OCI-LY7 (cell line): ENCODE results near the gene ZNF324B.

ENCODE experiments used
- EZH2phosphoT487 ChIP-seq: fragments of 200-600 bp; sonication (generic); IDR thresholded peaks from 2 replicates; pipeline ENCODE4 v1.6.1; 2018; ENCODE audit warnings: low read depth, borderline replicate concordance, mild to moderate bottlenecking, mixed run types, antibody characterized with exemption, low read length, moderate library complexity, mixed read lengths
- TF ChIP-seq, protein P1 (sequence below): fragments of 200-600 bp; sonication (generic); conservative IDR thresholded peaks from 2 replicates; pipeline ENCODE4 v1.5.1; 2014; ENCODE audit warnings: mild to moderate bottlenecking, antibody characterized with exemption, low read length, moderate library complexity, mixed read lengths

DNA sequence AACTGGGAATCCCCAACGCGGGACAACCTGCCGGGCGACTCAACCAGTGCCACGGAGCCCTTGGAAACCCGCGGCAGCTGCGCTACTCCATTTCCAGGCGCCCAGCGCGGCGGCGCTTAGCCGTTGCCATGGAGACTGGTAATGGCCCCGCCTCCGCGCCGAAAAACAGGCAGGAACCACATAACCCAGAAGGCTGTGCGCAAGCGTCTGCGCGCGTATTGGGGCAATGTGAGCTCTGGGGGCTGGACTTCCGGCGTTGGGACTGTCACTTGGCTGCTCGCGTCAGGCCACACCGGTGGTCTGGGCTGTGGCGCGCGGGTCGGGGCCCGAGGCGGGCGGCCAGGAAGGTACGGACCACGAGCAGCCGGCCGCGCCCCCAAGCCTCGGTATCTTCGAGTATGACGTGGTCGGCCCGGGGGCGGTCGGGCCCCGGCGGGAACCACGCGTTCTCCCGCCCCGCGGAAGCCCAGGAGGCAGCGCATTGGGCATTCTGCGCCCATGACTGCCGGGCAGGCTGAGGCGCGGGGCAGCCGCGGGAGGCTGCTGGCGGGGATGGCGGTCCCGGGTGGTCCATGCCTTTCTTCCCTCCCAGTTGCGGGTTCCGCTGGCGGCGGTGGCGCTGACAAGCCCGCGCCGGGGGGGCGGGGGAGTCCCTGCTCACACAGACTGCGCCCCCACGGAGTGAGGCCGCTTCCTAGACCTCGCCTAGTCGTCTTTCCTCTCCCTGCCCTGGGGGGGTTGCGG is at the start of gene ZNF324B:
- TF ChIP-seq, protein P1, sequence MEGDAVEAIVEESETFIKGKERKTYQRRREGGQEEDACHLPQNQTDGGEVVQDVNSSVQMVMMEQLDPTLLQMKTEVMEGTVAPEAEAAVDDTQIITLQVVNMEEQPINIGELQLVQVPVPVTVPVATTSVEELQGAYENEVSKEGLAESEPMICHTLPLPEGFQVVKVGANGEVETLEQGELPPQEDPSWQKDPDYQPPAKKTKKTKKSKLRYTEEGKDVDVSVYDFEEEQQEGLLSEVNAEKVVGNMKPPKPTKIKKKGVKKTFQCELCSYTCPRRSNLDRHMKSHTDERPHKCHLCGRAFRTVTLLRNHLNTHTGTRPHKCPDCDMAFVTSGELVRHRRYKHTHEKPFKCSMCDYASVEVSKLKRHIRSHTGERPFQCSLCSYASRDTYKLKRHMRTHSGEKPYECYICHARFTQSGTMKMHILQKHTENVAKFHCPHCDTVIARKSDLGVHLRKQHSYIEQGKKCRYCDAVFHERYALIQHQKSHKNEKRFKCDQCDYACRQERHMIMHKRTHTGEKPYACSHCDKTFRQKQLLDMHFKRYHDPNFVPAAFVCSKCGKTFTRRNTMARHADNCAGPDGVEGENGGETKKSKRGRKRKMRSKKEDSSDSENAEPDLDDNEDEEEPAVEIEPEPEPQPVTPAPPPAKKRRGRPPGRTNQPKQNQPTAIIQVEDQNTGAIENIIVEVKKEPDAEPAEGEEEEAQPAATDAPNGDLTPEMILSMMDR, result 0 out of 2 replicates have a peak, but pooled peaks have one; percentile 32
- no peak for TF ChIP-seq EZH2phosphoT487
